NCI-H2196 treated with DMSO at 0.1 percent for 48 hours (cell line): ENCODE results near the gene INCENP.

Experiments
- DNase-seq: peaks from one replicate; lab custom pipeline; 2025; ENCODE audit not compliant: unreplicated experiment; lab: John Stamatoyannopoulos, UW

Gene INCENP

GRCh38 chr11:62124186-62125113 is 639 bp downstream of the INCENP start:
- peak; percentile 6 for DNase-seq

- DNase-seq, result no peak
These were observed 1.5 kb downstream of the INCENP start for GRCh38 chr11:62125316-62125715.

GRCh38 chr11:62125881-62126280 is 2.1 kb downstream of the INCENP start:
- DNase-seq, result no peak

GRCh38 chr11:62127426-62127825 is 3.6 kb downstream of the INCENP start:
- no peak for DNase-seq

GRCh38 chr11:62127941-62128770 is 4.3 kb downstream of the INCENP start:
- no peak for DNase-seq

- no peak for DNase-seq
These were observed 5.0 kb downstream of the INCENP start for GRCh38 chr11:62128835-62129234.

- no peak for DNase-seq
These were observed 5.9 kb downstream of the INCENP start for GRCh38 chr11:62129590-62130282.

GRCh38 chr11:62130283-62131169 is 6.7 kb downstream of the INCENP start:
- DNase-seq, result no peak

GRCh38 chr11:62131170-62131464 is 7.3 kb downstream of the INCENP start:
- no peak for DNase-seq

- DNase-seq, result no peak
These were observed 8.4 kb downstream of the INCENP start for GRCh38 chr11:62132191-62132590.

GRCh38 chr11:62132689-62133293 is 9.0 kb downstream of the INCENP start:
- DNase-seq, result no peak

GRCh38 chr11:62133328-62134065 is 9.7 kb downstream of the INCENP start:
- DNase-seq, result no peak

GRCh38 chr11:62137276-62137861 is 13.6 kb downstream of the INCENP start:
- DNase-seq, result no peak

- no peak for DNase-seq
These were observed 14.2 kb downstream of the INCENP start for GRCh38 chr11:62137881-62138629.

- DNase-seq, result no peak
These were observed 15.0 kb downstream of the INCENP start for GRCh38 chr11:62138630-62139425.

- no peak for DNase-seq
These were observed 15.9 kb downstream of the INCENP start for GRCh38 chr11:62139526-62140303.
